ENCODE results near the gene TMEM200A. TPM values are rescaled to one million over a fixed set of nuclear protein-coding genes. Genes with fewer than 3 reads are reported as not detected.

TMEM200A gene
- total RNA-seq, 1 donor from 2014 or later: under 0.01 TPM

- DNase-seq (ENCODE audit: low read depth, low spot score): no peak
These were observed 120.1 kb downstream of the TMEM200A start for GRCh38 chr6:130485870-130486269.

- no peak for DNase-seq (ENCODE audit: low read depth, low spot score)
These were observed 120.6 kb downstream of the TMEM200A start for GRCh38 chr6:130486417-130486816.

- no peak for DNase-seq (ENCODE audit: low read depth, low spot score)
These were observed 123.7 kb downstream of the TMEM200A start for GRCh38 chr6:130489514-130489913.

Other genes with a start within 250 kb of the TMEM200A start
- gene SAMD3, start 143.1 kb upstream of the TMEM200A start, total RNA-seq: not detected in 2 replicates

All from pulmonary artery endothelial cell (primary cell).